HG03103 (cell line): Measurements from ENCODE around the gene CDC42EP4.
A peak's percentile ranks its signal among the peaks of the same experiment; 100 is the strongest.
"Not testable (repeated sequence)": the region's sequence is repeated elsewhere in the genome, so short reads cannot be mapped to it uniquely, and the experiment has no call there.

Experiments used
- ATAC-seq: cut with Tn5 transposase; IDR thresholded peaks from one replicate; pipeline ENCODE4 v1.9.1; 2021; ENCODE audit warnings: low read depth; ENCODE audit not compliant: unreplicated experiment

Gene CDC42EP4

GRCh38 chr17:73283250-73283649 lies 28.6 kb downstream of the CDC42EP4 start:
- no peak for ATAC-seq

DNA sequence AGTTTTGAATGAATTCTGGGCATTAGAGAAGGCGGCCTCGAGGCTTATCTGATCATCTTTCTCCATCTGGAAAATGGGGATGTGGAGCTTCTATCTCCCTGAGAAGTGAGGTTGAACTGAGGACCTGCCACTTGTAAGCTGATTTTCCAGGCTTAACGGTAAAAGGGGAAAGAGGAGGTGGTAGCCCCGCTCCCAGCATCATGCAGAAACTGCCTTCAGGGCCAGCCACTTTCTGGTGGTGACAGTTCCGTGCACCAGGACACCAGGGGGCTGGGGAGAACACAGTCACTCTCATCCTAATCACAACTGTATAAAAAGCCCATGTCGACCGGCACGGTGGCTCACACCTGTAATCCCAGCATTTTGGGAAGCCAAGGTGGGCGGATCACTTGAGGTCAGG lies 29.2 kb downstream of the CDC42EP4 start:
- ATAC-seq, result no peak

GRCh38 chr17:73281928-73282327 lies 29.9 kb downstream of the CDC42EP4 start:
- ATAC-seq, result peak; percentile 83

DNA sequence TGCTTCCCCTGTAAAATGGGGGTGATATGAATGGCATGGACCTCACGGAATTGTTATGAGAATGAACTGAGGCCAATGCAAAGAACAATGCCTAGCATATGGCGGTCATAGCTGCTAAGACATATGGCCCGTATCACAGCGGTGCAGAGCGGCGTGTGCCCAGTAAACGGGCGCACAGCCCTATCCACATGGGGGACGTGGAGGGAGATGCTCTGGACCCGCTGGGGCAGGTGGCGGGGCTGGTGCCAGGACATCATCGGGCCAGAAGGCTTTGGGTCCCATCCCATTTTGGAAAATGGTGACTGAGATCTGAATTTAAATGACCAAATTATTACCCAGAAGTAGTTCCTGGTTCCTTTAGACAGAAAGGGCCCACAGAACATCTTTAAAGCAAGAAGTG lies 31.6 kb downstream of the CDC42EP4 start:
- ATAC-seq, result no peak

GRCh38 chr17:73279704-73280103 lies 32.1 kb downstream of the CDC42EP4 start:
- ATAC-seq, result no peak

DNA sequence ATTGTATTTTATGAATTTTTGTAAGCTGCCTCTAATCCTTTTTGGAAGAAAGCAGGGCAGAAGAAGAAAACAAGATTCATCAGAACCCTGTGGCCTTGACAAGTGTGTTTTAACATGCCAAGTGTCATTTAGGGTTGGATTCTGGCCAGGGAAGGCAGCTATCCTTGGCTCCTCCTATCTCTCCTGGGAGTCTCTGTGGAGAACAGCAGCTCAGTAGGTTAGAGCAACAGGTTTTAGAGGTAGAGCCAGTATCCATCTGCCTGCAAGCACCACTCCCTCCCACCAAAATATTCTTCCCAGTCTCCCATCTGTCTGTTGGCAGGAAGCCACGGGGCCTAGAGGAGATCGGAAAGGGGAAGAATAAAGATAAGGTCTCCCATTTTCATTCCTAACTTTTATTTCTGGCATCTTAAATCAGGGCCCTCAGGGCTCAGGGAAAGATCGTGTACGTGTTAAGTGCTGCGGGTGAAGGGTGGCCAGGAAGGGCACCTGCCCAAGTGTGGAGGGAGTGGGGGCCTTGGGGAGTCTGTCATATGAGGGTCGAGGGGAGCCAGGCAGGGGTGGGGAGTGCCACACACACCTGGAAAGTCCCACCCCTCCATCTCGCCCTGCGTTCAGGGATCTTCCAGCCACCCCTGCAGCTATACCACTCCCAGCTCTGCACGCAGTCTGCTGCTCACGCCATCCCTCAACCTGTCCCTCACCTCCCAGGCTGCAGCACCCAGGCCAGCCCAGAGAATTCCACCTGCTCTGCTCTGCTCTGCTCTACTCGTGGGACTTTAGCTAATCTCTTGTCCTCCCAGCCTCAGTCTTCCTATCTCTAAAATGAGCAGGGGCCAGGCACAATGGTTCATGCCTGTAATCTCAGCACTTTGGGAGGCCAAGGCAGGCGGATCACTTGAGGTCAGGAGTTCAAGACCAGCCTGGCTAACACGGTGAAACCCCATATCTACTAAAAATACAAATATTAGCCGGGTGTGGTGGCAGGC lies 33.0 kb downstream of the CDC42EP4 start:
- ATAC-seq, result no peak

- ATAC-seq, result no peak
These were observed 33.7 kb downstream of the CDC42EP4 start for GRCh38 chr17:73278049-73278464.

DNA sequence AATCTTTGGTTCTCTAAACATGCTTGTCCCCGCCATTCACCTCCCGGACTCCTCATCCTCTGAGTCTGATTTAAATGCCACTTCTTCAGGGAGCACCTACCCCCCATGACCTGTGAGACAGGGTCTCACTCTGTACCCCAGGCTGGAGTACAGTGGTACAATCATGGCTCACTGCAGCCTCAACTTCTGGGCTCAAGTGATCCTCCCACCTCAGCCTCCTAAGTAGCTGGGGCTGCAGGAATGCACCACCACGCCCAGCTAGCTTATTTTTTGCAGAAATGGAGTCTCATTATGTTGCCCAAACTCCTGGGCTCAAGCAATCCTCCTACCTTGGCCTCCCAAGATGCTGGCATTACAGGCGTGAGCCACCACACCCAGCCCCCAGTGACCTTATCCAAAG lies 37.3 kb downstream of the CDC42EP4 start:
- no peak for ATAC-seq

DNA sequence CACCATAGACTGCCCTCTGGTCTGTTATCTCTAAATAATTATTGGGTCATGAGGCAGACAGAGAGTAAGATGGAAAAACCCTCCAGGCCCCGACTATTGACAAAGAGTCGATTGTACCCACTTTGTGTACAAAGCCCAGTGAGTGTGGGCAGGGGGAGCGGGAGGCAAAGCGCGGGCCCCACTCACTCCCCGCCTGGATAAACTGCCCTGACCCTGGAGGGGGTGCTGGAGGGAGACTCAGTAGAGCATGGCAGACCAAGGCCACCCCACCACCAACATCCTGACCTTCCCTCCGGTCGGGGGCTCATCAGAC lies 38.9 kb downstream of the CDC42EP4 start:
- no peak for ATAC-seq

GRCh38 chr17:73271072-73271471 lies 40.7 kb downstream of the CDC42EP4 start:
- ATAC-seq, result peak; percentile 97

- no peak for ATAC-seq
These were observed 42.0 kb downstream of the CDC42EP4 start for GRCh38 chr17:73269791-73270190.

DNA sequence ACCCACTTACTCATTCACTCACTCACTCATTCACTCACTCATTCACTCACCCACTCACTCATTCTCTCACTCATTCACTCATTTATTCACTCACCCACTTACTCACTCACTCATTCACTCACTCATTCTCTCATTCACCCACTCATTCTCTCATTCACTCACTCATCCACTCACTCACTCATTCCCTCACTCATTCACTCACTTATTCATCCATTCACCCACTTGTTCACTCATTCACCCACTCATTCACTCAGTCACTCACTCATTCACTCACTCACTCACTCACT lies 42.5 kb downstream of the CDC42EP4 start:
- ATAC-seq, result no peak

DNA sequence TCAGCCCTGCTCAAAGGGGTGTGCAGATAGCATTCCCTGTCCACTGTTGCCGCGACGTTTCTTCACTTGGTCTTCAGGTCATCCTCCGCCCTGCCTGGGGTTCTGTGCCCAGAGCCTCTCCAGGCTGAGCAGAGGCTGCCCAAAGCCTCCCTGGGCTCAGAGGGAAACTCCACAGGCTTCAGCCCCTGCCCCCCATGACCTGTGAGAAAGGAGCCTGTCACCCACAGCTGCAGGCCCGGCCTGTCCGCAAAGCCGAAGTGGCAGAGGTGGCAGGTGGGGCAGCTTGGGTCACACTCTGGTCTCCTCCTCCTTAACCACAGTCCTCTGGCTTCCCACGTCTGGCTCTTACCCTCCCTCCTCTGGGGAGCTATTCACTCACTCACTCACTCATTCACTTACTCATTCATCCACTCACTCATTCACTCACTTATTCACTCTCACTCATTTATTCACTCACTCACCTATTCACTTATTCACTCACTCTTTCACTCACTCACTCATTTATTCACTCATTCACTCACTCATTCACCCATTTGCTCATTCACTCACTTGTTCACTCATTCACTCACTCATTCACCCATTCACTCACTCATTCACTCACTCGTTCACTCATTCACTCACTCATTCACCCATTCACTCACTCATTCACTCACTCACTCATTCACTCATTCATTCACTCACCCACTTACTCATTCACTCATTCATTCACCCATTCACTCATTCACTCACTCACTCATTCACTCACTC lies 43.0 kb downstream of the CDC42EP4 start:
- ATAC-seq, result no peak

GRCh38 chr17:73267648-73268537 lies 43.9 kb downstream of the CDC42EP4 start:
- ATAC-seq, result no peak

- ATAC-seq, result no peak
These were observed 45.0 kb downstream of the CDC42EP4 start for GRCh38 chr17:73266796-73267195.

DNA sequence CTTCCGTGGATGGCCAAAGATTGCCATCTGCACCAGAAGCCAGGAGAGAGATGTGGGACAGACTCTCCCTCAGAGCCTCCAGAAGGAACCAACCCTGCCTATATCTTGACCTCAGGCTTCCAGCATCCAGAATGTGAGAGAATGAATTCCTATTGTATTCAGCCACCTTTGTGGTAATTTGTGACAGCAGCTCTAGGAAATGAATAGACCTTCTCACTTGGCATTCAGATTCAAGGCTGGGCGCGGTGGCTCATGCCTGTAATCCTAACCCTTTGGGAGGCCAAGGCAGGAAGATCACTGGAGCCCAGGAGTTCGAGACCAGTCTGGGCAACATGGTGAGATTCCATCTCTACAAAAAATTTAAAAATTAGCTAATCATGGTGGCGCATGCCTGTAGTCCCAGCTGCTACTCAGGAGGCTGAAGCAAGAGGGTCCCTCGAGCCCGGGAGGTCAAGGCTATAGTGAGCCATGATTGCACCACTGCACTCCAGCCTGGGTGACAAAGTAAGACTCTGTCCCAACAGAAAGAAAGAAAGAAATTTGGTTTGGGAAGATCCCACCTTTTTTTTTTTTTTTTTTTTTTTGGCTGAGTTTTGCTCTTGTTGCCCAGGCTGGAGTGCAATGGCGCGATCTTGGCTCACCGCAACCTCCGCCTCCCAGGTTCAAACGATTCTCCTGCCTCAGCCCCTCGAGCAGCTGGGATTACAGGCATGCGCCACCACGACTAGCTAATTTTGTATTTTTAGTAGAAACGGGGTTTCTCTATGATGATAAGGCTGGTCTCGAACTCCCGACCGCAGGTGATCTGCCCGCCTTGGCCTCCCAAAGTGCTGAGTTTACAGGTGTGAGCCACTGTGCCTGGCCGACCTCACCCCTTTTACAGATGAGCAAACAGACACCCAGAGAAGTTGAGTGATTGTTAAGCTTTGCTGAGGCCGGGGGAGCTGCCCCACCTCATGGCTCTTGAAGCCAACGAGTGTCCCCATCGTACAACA lies 45.9 kb downstream of the CDC42EP4 start:
- no peak for ATAC-seq

DNA sequence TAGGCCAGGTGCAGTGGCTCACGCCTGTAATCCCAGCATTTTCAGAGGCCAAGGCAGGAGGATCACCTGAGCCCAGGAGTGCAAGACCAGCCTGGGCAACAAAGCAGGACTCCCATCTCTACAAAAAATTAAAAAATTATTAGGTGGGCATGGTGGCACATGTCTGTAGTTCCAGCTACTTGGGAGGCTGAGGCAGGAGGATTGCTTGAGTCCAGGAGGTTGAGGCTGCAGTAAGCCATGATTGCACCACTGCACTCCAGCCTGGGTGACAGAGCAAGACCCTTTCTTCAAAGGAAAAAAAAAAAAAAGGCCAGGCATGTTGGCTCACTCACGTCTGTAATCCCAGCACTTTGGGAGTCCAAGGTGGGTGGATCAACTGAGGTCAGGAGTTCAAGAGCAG lies 47.4 kb downstream of the CDC42EP4 start:
- ATAC-seq, result not testable (repeated sequence)

DNA sequence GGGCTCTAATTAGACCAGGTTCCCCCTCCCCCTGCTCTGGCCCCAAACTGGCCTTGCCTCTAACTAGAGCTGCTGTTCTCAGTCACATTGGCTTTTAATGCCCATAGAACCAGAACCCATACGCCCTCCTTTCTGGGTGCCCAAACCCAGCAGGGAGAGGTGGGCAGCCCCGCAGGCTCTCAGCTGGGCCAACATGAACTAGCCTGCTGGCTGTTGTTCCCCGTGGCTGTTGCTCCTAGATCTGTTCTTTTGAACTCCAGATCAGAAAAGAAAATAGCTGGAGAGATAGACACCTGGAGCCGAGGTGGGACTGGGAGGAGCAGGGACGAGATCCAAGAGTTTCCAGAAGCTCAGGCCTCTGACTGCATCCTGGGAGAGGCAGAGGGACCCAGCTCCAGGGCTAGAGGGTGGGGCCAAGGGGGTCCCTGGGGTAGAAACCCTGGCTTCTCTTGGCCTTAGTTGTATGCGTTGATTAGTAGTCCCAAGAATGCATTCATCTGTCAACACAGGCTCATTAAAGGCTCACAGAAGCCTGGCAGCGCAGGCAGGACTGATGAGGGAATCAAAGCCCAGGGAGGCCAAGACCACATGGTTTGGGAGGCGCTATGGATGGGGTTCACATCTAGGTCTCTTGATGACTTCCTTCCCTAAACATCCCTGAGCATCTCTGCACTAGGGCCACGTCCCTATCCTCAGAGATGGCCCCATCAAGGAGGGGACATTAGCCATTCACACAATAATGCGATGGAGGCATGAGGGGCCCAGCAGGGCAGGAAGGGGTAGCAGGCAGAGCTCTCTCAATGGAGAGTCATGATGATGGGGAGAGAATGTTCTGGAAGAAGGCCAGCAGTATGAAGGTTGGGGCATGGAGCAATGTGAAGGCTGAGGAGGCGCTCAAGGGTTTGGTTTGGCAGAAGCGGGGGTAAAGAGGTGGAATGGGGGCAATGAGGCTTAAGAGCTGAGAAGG lies 48.8 kb downstream of the CDC42EP4 start:
- ATAC-seq, result no peak
